Activated B cell treated with CpG ODN at 0.5 μM for 24 hours (primary cell): ENCODE results near the gene DCBLD2. TPM values are rescaled to one million over a fixed set of nuclear protein-coding genes. Genes with fewer than 3 reads are reported as not detected.

Experiments
- ATAC-seq: fragments of 200-7000 bp; cut with Tn5 transposase; one replicate; pipeline ENCODE4 v1.10.0; 2021; ENCODE audit warnings: low read depth, mild to moderate bottlenecking, moderate library complexity
- CTCF ChIA-PET: fragments of 350-600 bp; sonication (Branson Sonifier 250); formaldehyde crosslinking; loops from one replicate; lab custom pipeline; 2021; ENCODE audit warnings: antibody characterized with exemption; lab: Charles Lee
- POLR2A ChIA-PET: fragments of 350-600 bp; sonication (Branson Sonifier 250); formaldehyde crosslinking; loops from one replicate; lab custom pipeline; 2021; ENCODE audit warnings: antibody characterized with exemption; lab: Charles Lee
- DNase-seq: peaks from one replicate; pipeline ENCODE4 v3.0.0; 2022
- H3K27ac Mint-ChIP-seq: one replicate; pipeline ENCODE4 v1.8.0; 2020; ENCODE audit warnings: mixed read lengths
- H3K27me3 Mint-ChIP-seq: one replicate; pipeline ENCODE4 v1.8.0; 2021; ENCODE audit warnings: mixed read lengths
- H3K36me3 Mint-ChIP-seq: one replicate; pipeline ENCODE4 v1.8.0; 2021; ENCODE audit warnings: low read depth, mixed read lengths
- H3K4me1 Mint-ChIP-seq: one replicate; pipeline ENCODE4 v1.8.0; 2021; ENCODE audit warnings: mixed read lengths
- H3K4me3 Mint-ChIP-seq: one replicate; pipeline ENCODE4 v1.8.0; 2020; ENCODE audit warnings: mild to moderate bottlenecking, mixed read lengths
- H3K9me3 Mint-ChIP-seq: one replicate; pipeline ENCODE4 v1.8.0; 2020; ENCODE audit warnings: mixed read lengths
- CTCF ChIP-seq: fragments of 200-600 bp; IDR thresholded peaks from one replicate; pipeline ENCODE4 v1.8.0; 2022; ENCODE audit warnings: antibody characterized with exemption, mild to moderate bottlenecking
- intact Hi-C: fragments of 100-400 bp; cut with micrococcal nuclease; formaldehyde crosslinking; loops from one replicate; pipeline ENCODE4 v1.15.1; 2024
- total RNA-seq: library from RNA; stranded (reverse); gene quantifications from 2 replicates; pipeline ENCODE4 v1.2.3, GENCODE V29; 2022

The DCBLD2 gene
- total RNA-seq, 1 donor from 2014 or later: 0.95 TPM

GRCh38 chr3:98805571-98805970 is 95.9 kb downstream of the DCBLD2 start:
- no peak for DNase-seq
- no peaks in the 10 kb centered on the region for H3K27me3 Mint-ChIP-seq
- H3K4me1 Mint-ChIP-seq: no peaks in the 10 kb centered on the region
- ChIA-PET POLR2A (no interaction called here), CTCF (interaction anchor here (1.2 kb wide), 1 partner anchor 15 kb away, joined by 5 read pairs; no protein-coding TSS in a partner anchor)
- no peaks in the 10 kb centered on the region for H3K9me3 Mint-ChIP-seq
- no peaks in the 10 kb centered on the region for H3K36me3 Mint-ChIP-seq
- H3K4me3 Mint-ChIP-seq: no peak overlapping the region
- TF ChIP-seq CTCF: no peak
- intact Hi-C loops: no loop called here
- no peak overlapping the region for H3K27ac Mint-ChIP-seq
- no peak for ATAC-seq

GRCh38 chr3:98801043-98801747 is 100.3 kb downstream of the DCBLD2 start:
- no peaks in the 10 kb centered on the region for H3K36me3 Mint-ChIP-seq
- CTCF ChIA-PET: no interaction called here
- no peaks in the 10 kb centered on the region for H3K4me1 Mint-ChIP-seq
- POLR2A ChIA-PET: no interaction called here
- DNase-seq (no peak), ATAC-seq (no peak)
- no peak overlapping the region for H3K27ac Mint-ChIP-seq
- intact Hi-C loops: no loop called here
- H3K27me3 Mint-ChIP-seq: no peaks in the 10 kb centered on the region
- no peaks in the 10 kb centered on the region for H3K9me3 Mint-ChIP-seq
- H3K4me3 Mint-ChIP-seq: no peak overlapping the region
- TF ChIP-seq CTCF: no peak

- Mint-ChIP-seq H3K36me3 (no peaks in the 10 kb centered on the region), H3K4me1 (no peaks in the 10 kb centered on the region), H3K27ac (no peak overlapping the region), H3K27me3 (no peaks in the 10 kb centered on the region), H3K9me3 (no peaks in the 10 kb centered on the region), H3K4me3 (no peak overlapping the region)
- no peak for DNase-seq
- ChIA-PET CTCF (no interaction called here), POLR2A (no interaction called here)
- ATAC-seq: no peak
- TF ChIP-seq CTCF: no peak
- intact Hi-C loops: no loop called here
Measured at GRCh38 chr3:98800401-98800800, 101.1 kb downstream of the DCBLD2 start.

GRCh38 chr3:98799479-98799878 is 102.0 kb downstream of the DCBLD2 start:
- ATAC-seq (no peak), DNase-seq (no peak)
- ChIA-PET POLR2A (no interaction called here), CTCF (no interaction called here)
- H3K27ac Mint-ChIP-seq: no peak overlapping the region
- no peak overlapping the region for H3K4me3 Mint-ChIP-seq
- no peak for TF ChIP-seq CTCF
- no peaks in the 10 kb centered on the region for H3K27me3 Mint-ChIP-seq
- intact Hi-C loops: no loop called here
- H3K36me3 Mint-ChIP-seq: no peaks in the 10 kb centered on the region
- no peaks in the 10 kb centered on the region for H3K4me1 Mint-ChIP-seq
- H3K9me3 Mint-ChIP-seq: no peaks in the 10 kb centered on the region

GRCh38 chr3:98798820-98799219 is 102.7 kb downstream of the DCBLD2 start:
- no peaks in the 10 kb centered on the region for H3K9me3 Mint-ChIP-seq
- ATAC-seq: no peak
- no peaks in the 10 kb centered on the region for H3K36me3 Mint-ChIP-seq
- CTCF ChIA-PET: no interaction called here
- POLR2A ChIA-PET: no interaction called here
- DNase-seq: no peak
- H3K4me3 Mint-ChIP-seq: no peak overlapping the region
- intact Hi-C loops: no loop called here
- H3K27ac Mint-ChIP-seq: no peak overlapping the region
- H3K27me3 Mint-ChIP-seq: no peaks in the 10 kb centered on the region
- no peaks in the 10 kb centered on the region for H3K4me1 Mint-ChIP-seq
- no peak for TF ChIP-seq CTCF
